K562 (cell line): ENCODE data around the gene GPR42. TPM values are rescaled to one million over a fixed set of nuclear protein-coding genes. Genes with fewer than 3 reads are reported as not detected.

Experiments used
- ARHGAP35 ChIP-seq: fragments of 450-650 bp; IDR thresholded peaks from 2 replicates; pipeline ENCODE4 v1.6.1; 2018; ENCODE audit not compliant: partially characterized antibody
- ARID2 ChIP-seq: fragments of 450-650 bp; IDR thresholded peaks from 2 replicates; pipeline ENCODE4 v1.6.1; 2017; ENCODE audit warnings: antibody characterized with exemption, mild to moderate bottlenecking
- BCL6 ChIP-seq: fragments of 250-450 bp; sonication (Bioruptor Pico); IDR thresholded peaks from 2 replicates; pipeline ENCODE4 v1.4.0; 2020
- FOXA1 ChIP-seq: fragments of 450-650 bp; IDR thresholded peaks from 2 replicates; pipeline ENCODE4 v1.6.1; 2016; ENCODE audit warnings: mild to moderate bottlenecking, borderline replicate concordance
- FOXO4 ChIP-seq: fragments of 450-650 bp; formaldehyde crosslinking; IDR thresholded peaks from 2 replicates; pipeline ENCODE4 v1.4.0; 2020; ENCODE audit warnings: mild to moderate bottlenecking, moderate library complexity
- HMG20B ChIP-seq: fragments of 250-450 bp; sonication (Bioruptor Pico); IDR thresholded peaks from 2 replicates; pipeline ENCODE4 v1.5.0; 2021; ENCODE audit warnings: mild to moderate bottlenecking
- MTF1 ChIP-seq: fragments of 250-450 bp; sonication (Bioruptor Pico); IDR thresholded peaks from 2 replicates; pipeline ENCODE4 v1.9.0; 2021; ENCODE audit warnings: moderate library complexity, mild to moderate bottlenecking, inconsistent platforms, borderline replicate concordance
- NRF1 ChIP-seq, 2 experiments: fragments of 450-650 bp; IDR thresholded peaks in 1 of 2; conservative IDR thresholded peaks in 1 of 2; 2 replicates each; pipeline ENCODE4 v1.6.1; 2014; ENCODE audit warnings: mild to moderate bottlenecking in 2 of 2
- RUNX1 ChIP-seq: sonication (generic); IDR thresholded peaks from 2 replicates; pipeline ENCODE4 v1.6.1; 2016; ENCODE audit warnings: antibody characterized with exemption, low read depth
- THRB ChIP-seq: fragments of 450-650 bp; formaldehyde crosslinking; conservative IDR thresholded peaks from 2 replicates; pipeline ENCODE4 v1.4.0; 2022; ENCODE audit warnings: mild to moderate bottlenecking, missing genetic modification characterization
- VEZF1 ChIP-seq: fragments of 200-800 bp; sonication (Bioruptor generic); IDR thresholded peaks from 2 replicates; pipeline ENCODE4 v1.6.1; 2017; ENCODE audit warnings: missing genetic modification characterization, missing compliant biosample characterization
- ZBTB17 ChIP-seq: fragments of 450-650 bp; formaldehyde crosslinking; IDR thresholded peaks from 2 replicates; pipeline ENCODE4 v1.4.0; 2020; ENCODE audit warnings: mild to moderate bottlenecking
- ZBTB40 ChIP-seq, 2 experiments: fragments of 450-650 bp in 1 of 2; sonication (generic) in 1 of 2; formaldehyde crosslinking in 1 of 2; IDR thresholded peaks; 2 replicates each; pipeline versions ENCODE4 v1.7.1 to v1.9.0; 2016 to 2022; ENCODE audit warnings: inconsistent platforms in 1 of 2, mild to moderate bottlenecking in 1 of 2, missing genetic modification reagents in 1 of 2
- ZNF354B ChIP-seq: fragments of 250-450 bp; sonication (Bioruptor Pico); IDR thresholded peaks from 2 replicates; pipeline ENCODE4 v1.4.0; 2020
- polyA plus RNA-seq, 8 experiments: library from polyadenylated mRNA; depleted of rRNA in 4 of 8; stranded (reverse) in 5 of 8; unstranded in 3 of 8; fragments of >200 nt; fragmentation: Nextera tagmentation in 2 of 8; fragmentation: Illumina TruSeq in 1 of 8; extraction: Ambion mirVana in 2 of 8; extraction: Trizol in 1 of 8; gene quantifications; 2 replicates each; pipeline versions ENCODE4 v1.2.1 to v1.2.3, GENCODE V29; 2011 to 2014; ENCODE audit warnings: inconsistent platforms in 1 of 8, missing spikeins in 1 of 8
- total RNA-seq, 7 experiments: library from RNA; depleted of rRNA in 6 of 7; stranded (reverse); fragments of >200 nt in 6 of 7; fragmentation: Illumina TruSeq in 2 of 7; extraction: Trizol in 2 of 7; gene quantifications; 2 replicates each; pipeline versions ENCODE4 v1.2.1 to v1.2.3, GENCODE V29; 2011 to 2021; ENCODE audit warnings: low replicate concordance in 1 of 7

GPR42 gene
- total and polyA plus RNA-seq, 9 of the 15 experiments (the other 6 are each of a cell fraction or from before 2014, with no cell fraction given): not detected

GRCh38 chr19:35341565-35342225, 29.2 kb upstream of the GPR42 start (continued):
- TF ChIP-seq THRB (CRISPR knock-in tag) (0 out of 2 replicates have a peak, but pooled peaks have one; percentile 29), ARHGAP35 (peak; percentile 14), ZNF354B (CRISPR knock-in tag) (no peak), ZBTB17 (CRISPR knock-in tag) (no peak), HMG20B (CRISPR knock-in tag) (no peak), NRF1 (conservative IDR thresholded peaks at IDR 0.05 in 1 of 2, IDR thresholded peaks at IDR 0.05 in 1 of 2) (no peak), ARID2 (0 out of 2 replicates have a peak, but pooled peaks have one; percentile 26), RUNX1 (no peak), FOXA1 (no peak), ZBTB40 (IDR thresholded peaks at IDR 0.05) (no peak), ZBTB40 (CRISPR knock-in tag; IDR thresholded peaks at IDR 0.05) (no peak), MTF1 (CRISPR knock-in tag) (no peak), VEZF1 (CRISPR knock-in tag) (no peak), FOXO4 (CRISPR knock-in tag) (no peak), BCL6 (CRISPR knock-in tag) (no peak)
